Suppressor macrophage treated with lipopolysaccharide for 4 hours (primary cell): Measurements from ENCODE around the gene SLC15A3.

ENCODE experiments used
- DNase-seq: peaks from one replicate; pipeline ENCODE4 v3.0.0-alpha.2; 2020

Gene SLC15A3

GRCh38 chr11:60927600-60927999, 24.4 kb downstream of the SLC15A3 start:
- no peak for DNase-seq

DNA sequence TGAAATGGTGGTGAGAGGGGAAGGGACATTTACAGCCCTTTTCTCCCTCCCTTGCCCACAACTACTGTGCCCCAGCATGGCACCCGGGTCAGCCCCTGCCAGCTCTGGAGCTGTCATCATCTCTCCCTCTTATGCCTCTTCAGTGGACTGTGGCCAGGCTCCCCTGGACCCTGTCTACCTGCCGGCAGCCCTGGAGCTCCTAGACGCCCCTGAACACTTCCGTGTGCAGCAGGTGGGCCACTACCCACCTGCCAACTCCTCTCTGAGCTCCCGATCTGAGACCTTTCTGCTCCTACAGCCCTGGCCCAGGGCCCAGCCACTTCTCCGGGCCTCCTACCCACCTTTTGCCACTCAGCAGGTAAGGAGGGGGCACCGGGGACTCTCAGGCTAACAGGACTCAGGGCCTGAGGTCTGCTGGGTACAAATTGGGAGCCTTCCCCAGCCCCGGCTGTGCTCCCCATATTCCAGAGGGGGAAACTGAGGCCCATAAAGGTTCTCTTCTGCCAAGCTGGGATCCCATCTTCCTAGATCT, 24.8 kb downstream of the SLC15A3 start:
- DNase-seq, result no peak

GRCh38 chr11:60926500-60926899, 25.5 kb downstream of the SLC15A3 start:
- no peak for DNase-seq

GRCh38 chr11:60925868-60926267, 26.1 kb downstream of the SLC15A3 start:
- DNase-seq, result peak; percentile 89

- no peak for DNase-seq
These were observed 26.8 kb downstream of the SLC15A3 start for GRCh38 chr11:60924906-60925853.

- DNase-seq, result peak; percentile 41
These were observed 27.7 kb downstream of the SLC15A3 start, which contains the start of gene TMEM132A for GRCh38 chr11:60924110-60924905. Gene TMEM132A (plus strand): TSS chr11:60924460. CDS start chr11:60924634, 174 bp downstream.

GRCh38 chr11:60923800-60924109, 28.2 kb downstream of the SLC15A3 start:
- no peak for DNase-seq

- DNase-seq, result no peak
These were observed 28.6 kb downstream of the SLC15A3 start for GRCh38 chr11:60923326-60923725.

DNA sequence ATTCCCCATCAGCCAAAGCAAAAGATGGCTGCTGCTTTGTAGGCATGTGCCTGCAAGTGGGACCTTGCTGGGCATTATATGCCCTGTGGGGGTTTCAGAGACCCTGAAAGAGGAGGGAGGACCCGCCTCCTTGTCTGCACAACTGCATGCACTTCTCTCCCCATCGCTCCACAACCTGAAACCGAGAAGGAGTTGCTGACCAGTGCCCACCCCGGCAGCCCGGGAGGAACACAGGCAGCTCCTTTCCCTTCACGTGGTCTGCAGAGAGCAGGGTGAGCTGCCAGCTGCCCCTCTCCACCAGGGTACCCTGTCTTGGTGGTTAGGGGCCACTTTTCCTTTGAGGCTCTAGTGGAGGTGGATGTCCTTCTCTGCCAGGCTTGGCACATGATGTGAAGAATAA, 29.1 kb downstream of the SLC15A3 start:
- no peak for DNase-seq

GRCh38 chr11:60921777-60922335, 30.1 kb downstream of the SLC15A3 start:
- DNase-seq, result no peak

DNA sequence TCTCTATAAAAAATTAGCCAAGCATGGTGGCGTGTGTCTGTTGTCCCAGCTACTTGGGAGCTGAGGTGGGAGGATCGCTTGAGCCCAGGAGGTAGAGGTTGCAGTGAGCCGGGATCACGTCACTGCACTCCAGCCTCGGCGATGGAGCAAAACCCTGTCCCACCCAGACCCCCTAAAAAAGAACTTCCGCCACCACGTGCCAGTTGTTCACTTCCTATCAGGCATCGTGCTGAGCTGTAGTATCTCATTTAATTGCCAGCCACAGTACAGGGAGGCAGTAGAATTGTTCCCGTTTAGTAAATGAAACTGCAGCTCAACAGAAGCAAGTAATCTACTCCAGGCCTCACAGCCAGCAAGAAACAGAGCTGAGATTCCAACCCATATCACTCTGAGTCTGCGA, 30.7 kb downstream of the SLC15A3 start:
- no peak for DNase-seq

DNA sequence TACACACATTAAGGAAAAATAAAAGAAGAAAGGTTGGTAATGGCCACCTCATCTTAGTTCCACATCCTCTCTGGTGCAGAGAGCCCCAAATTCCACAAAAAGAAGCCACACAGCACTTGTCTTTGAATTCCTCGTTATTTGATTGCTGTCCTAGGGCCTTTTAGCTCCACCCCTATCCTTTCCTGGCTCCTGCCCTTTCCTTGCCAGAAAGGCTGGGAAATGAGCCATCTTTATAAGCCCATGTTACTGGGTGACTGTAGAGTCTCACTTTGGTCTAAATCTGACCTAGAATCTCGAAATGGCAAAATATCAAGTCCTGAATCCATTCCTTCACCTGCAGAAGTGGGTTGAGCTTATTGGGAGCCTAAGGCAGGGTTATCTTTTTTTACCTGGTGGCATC, 32.0 kb downstream of the SLC15A3 start:
- no peak for DNase-seq

GRCh38 chr11:60919320-60919719, 32.7 kb downstream of the SLC15A3 start:
- DNase-seq, result peak; percentile 82

GRCh38 chr11:60918939-60919265, 33.1 kb downstream of the SLC15A3 start:
- DNase-seq, result peak; percentile 31

DNA sequence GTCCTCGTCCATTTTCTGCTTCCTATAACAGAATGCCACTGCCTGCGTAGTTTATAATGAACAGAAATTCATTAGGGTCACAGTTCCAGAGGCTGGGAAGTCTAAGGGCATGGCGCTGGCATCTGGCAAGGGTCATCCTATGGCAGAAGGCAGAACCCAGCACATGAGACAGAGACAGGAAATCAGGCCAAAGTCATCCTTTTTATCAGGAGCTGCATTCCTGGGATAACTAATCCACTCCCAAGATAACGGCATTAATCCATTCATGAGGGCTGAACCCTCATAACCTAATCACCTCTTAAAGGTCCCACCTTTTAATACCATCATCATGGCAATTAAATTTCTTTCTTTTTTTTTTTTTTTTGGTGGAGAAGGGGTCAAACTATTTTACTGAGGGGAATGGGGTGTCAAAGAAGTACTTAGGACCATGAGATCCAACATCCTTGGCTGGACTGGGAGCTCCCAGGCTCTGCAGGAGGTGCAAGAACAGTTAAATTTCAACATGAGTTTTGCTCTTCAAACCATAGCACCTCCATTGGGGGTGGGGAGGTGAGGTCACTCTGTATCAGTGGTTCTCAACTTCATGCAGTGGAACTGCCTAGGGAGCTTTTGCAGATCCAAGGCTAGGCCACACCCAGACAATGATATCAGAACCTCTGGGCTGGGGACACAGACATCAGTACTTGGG, 33.6 kb downstream of the SLC15A3 start:
- DNase-seq, result no peak

DNA sequence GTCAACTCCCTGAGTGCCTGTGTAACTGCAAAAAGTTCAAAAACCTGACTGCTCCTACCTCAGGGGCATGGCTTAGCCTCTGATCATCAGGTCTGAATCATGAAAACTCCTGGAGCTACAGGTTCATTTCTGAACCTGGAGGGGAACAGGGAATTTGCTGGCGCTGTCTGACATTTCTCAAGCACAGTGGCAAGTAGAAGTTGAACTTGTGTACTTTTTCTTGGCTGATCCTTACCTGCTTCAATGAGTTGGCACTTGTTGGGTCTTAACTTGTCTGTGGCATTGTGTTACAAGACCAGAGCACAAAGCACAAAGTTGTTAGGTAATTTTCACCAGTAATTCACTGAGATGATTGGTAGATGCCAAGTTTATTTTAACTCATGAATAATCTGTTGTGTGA, 34.7 kb downstream of the SLC15A3 start:
- no peak for DNase-seq

DNA sequence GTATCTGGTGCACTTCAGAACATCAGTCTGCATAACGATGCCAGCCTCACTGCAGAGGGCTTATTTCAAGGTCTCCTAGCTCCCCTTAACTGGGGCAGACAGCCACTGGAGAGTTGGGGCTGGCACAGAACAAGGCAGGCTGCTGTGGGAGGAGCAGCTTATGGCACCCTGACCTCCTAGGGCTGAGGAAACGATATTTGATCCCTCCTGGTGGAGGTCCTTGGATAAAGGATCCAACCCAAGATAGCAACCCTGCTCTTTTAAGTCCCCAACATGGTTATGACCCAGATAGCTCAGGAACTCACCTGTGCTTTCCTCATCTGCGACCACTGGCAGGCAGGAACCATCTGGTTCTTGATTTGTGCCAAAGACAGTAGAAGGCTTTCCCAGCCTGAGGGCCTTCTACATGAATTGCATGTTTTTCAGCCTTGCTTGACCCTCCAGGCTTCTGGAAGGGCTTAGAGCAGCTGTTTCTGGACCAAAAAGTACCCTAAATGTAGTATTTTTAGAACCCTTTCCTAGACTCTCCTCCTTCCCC, 35.2 kb downstream of the SLC15A3 start:
- no peak for DNase-seq

- peak; percentile 77 for DNase-seq
These were observed 36.6 kb downstream of the SLC15A3 start for GRCh38 chr11:60915248-60915914.

DNA sequence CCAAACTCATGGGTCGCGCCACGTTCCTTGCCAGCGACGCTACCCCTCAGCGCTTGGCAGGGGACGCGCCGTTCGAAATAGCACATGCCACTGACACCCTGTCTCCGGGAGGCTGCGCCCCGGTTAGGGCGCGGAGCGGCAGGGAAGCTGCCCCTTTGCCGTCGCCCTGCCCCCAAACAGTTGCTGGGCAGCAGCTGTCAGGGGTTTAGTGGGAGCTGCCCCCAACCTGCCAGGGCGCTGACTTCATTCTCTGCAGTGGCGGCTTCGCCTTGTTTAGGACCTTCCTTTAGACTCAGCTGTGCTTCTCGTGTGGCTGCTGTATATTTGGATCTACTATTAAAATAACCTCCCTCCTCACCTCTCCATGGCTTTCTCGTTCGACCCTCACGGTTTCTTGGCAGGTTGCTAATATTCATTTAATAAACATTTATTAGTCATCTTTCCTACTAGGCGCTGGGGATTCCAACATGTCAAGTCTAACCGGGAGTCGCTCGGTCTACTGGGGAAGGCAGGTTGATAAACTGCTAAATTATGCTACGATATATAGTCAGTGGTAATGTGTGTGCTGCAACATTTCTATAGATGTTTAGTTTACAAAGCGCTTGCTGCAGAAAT, 37.2 kb downstream of the SLC15A3 start:
- no peak for DNase-seq

- peak; percentile 85 for DNase-seq
These were observed 38.0 kb downstream of the SLC15A3 start, which contains the start of gene TMEM109 for GRCh38 chr11:60913793-60914632. Gene TMEM109 (plus strand): TSS chr11:60914158. CDS start chr11:60919694, 5,536 bp downstream.
